K562 (cell line): Measurements from ENCODE around the gene GYPC. TPM values are rescaled to one million over a fixed set of nuclear protein-coding genes. Genes with fewer than 3 reads are reported as not detected.

Experiments used
- CHD2 ChIP-seq: IDR thresholded peaks from 2 replicates; pipeline ENCODE4 v1.6.1; 2011; ENCODE audit warnings: low read depth, low read length
- CHD7 ChIP-seq: fragments of 200-600 bp; sonication (generic); IDR thresholded peaks from one replicate; pipeline ENCODE4 v1.6.1; 2012; ENCODE audit warnings: mild to moderate bottlenecking, low read depth, low read length, inconsistent platforms
- ETV6 ChIP-seq, 3 experiments: fragments of 150-350 bp in 1 of 3; sonication (generic) in 1 of 3; formaldehyde crosslinking in 1 of 3; IDR thresholded peaks; 2 replicates each; pipeline versions ENCODE4 v1.6.1 to v1.8.0; 2014 to 2022; ENCODE audit warnings: borderline replicate concordance in 2 of 3, low read depth in 2 of 3, antibody characterized with exemption in 1 of 3, low read length in 1 of 3, mild to moderate bottlenecking in 1 of 3, missing genetic modification reagents in 1 of 3
- FOXJ2 ChIP-seq: fragments of 200-800 bp; sonication (Bioruptor generic); IDR thresholded peaks from 2 replicates; pipeline ENCODE4 v1.6.1; 2016; ENCODE audit warnings: missing genetic modification characterization, missing compliant biosample characterization
- HSF4 ChIP-seq: fragments of 250-450 bp; sonication (Bioruptor Pico); IDR thresholded peaks from 2 replicates; pipeline ENCODE4 v2.1.2; 2022; ENCODE audit warnings: mild to moderate bottlenecking, moderate library complexity, borderline replicate concordance
- L3MBTL2 ChIP-seq: fragments of 450-650 bp; IDR thresholded peaks from 2 replicates; pipeline ENCODE4 v1.6.1; 2016; ENCODE audit warnings: mild to moderate bottlenecking, moderate library complexity
- RBM14 ChIP-seq: fragments of 200-400 bp; formaldehyde crosslinking; IDR thresholded peaks from 2 replicates; pipeline ENCODE4 v1.6.1; 2018; ENCODE audit warnings: low read depth, mild to moderate bottlenecking, low read length, moderate library complexity, borderline replicate concordance; ENCODE audit not compliant: insufficient read depth
- SMARCE1 ChIP-seq: fragments of 450-650 bp; IDR thresholded peaks from 2 replicates; pipeline ENCODE4 v1.7.1; 2016; ENCODE audit warnings: mild to moderate bottlenecking
- SREBF1 ChIP-seq: fragments of 150-350 bp; IDR thresholded peaks from 2 replicates; pipeline ENCODE4 v1.6.1; 2014; ENCODE audit warnings: antibody characterized with exemption, low read depth, low read length, borderline replicate concordance
- TRIM24 ChIP-seq, 2 experiments: fragments of 450-650 bp; IDR thresholded peaks; 2 replicates each; pipeline ENCODE4 v1.6.1; 2016
- polyA plus RNA-seq, 8 experiments: library from polyadenylated mRNA; depleted of rRNA in 4 of 8; stranded (reverse) in 5 of 8; unstranded in 3 of 8; fragments of >200 nt; fragmentation: Nextera tagmentation in 2 of 8; fragmentation: Illumina TruSeq in 1 of 8; extraction: Ambion mirVana in 2 of 8; extraction: Trizol in 1 of 8; gene quantifications; 2 replicates each; pipeline versions ENCODE4 v1.2.1 to v1.2.3, GENCODE V29; 2011 to 2014; ENCODE audit warnings: inconsistent platforms in 1 of 8, missing spikeins in 1 of 8
- total RNA-seq, 7 experiments: library from RNA; depleted of rRNA in 6 of 7; stranded (reverse); fragments of >200 nt in 6 of 7; fragmentation: Illumina TruSeq in 2 of 7; extraction: Trizol in 2 of 7; gene quantifications; 2 replicates each; pipeline versions ENCODE4 v1.2.1 to v1.2.3, GENCODE V29; 2011 to 2021; ENCODE audit warnings: low replicate concordance in 1 of 7
- TF ChIP-seq, protein P1 (sequence below), 2 experiments: IDR thresholded peaks in 1 of 2; conservative IDR thresholded peaks in 1 of 2; 2 replicates each; pipeline ENCODE4 v1.6.1; 2016; ENCODE audit warnings: low read depth in 2 of 2, mild to moderate bottlenecking in 1 of 2, missing compliant biosample characterization in 1 of 2, missing genetic modification characterization in 1 of 2, moderate library complexity in 1 of 2

Gene GYPC
- total and polyA plus RNA-seq, 9 of the 15 experiments (the other 6 are each of a cell fraction or from before 2014, with no cell fraction given): 50.6 to 282 (median 194) TPM

DNA sequence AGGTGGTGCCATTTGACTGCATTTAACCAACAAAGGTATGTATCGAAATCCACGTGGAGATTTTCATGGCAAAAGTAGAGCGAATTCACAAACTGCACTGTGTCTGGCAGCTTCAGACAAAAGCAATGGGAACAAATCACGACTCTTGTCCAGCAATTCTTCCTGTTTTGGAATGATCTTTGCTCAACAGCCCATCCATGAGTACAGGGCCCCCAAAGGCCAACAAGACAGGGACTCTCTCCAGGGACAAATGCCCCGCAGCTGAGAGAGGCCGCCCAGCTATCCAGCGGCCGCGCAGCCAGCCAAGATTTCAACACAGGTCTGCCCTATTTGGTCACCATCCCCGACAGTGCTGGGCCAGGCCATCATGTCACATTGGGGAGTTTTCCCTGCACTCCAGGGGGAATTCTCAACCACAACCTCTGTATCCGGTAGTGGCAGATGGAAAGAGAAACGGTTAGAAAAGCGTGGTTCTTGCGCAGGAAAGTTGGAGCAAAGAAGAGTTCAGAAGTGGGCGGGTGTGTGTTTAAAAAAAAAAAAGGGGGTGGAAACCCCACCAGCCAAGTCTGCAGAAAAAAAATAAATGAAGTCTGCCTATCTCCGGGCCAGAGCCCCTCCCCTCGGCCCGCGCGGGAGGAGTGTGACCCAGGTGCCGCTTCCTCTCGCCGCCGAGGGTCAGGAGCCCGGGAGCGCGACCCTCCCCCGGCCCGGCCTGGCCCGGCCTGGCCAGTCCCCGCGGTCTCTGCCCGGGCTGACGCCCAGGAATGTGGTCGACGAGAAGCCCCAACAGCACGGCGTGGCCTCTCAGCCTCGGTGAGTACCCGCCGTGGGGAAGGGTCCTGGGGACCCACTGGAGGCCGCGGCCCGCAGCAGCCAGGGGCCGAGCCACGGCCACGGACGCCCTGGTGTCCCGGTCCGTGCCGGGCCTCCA, at the start of gene GYPC (continued):
- TF ChIP-seq CHD7: no peak
- TF ChIP-seq, protein P1, sequence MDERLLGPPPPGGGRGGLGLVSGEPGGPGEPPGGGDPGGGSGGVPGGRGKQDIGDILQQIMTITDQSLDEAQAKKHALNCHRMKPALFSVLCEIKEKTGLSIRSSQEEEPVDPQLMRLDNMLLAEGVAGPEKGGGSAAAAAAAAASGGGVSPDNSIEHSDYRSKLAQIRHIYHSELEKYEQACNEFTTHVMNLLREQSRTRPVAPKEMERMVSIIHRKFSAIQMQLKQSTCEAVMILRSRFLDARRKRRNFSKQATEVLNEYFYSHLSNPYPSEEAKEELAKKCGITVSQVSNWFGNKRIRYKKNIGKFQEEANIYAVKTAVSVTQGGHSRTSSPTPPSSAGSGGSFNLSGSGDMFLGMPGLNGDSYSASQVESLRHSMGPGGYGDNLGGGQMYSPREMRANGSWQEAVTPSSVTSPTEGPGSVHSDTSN (CRISPR knock-in tag; IDR thresholded peaks at IDR 0.05; ENCODE audit: low read depth): no peak
- TF ChIP-seq, protein P1 (tag; conservative IDR thresholded peaks at IDR 0.05; ENCODE audit: low read depth): no peak
- TF ChIP-seq SREBF1: no peak
- TF ChIP-seq L3MBTL2: peak; percentile 54; the same call in 1 of the 2 replicates
- no peak for TF ChIP-seq RBM14
- TF ChIP-seq ETV6 (IDR thresholded peaks at IDR 0.05; ENCODE audit: borderline replicate concordance in 1 of 2, low read depth in 2 of 2, low read length in 1 of 2): no peak
- TF ChIP-seq ETV6 (CRISPR knock-in tag; IDR thresholded peaks at IDR 0.05; ENCODE audit: borderline replicate concordance): no peak
- TF ChIP-seq TRIM24 (IDR thresholded peaks at IDR 0.05): no peak
- TF ChIP-seq HSF4 (CRISPR knock-in tag): no peak
- no peak for TF ChIP-seq SMARCE1
- no peak for TF ChIP-seq CHD2
- TF ChIP-seq FOXJ2: 0 out of 2 replicates have a peak, but pooled peaks have one; percentile 37
